GM12874 (cell line): ENCODE measurements around the gene TOR2A.

Source experiments
- TF ChIP-seq, protein P1 (sequence below): IDR thresholded peaks from 2 replicates; pipeline ENCODE4 v1.5.1; 2011; ENCODE audit warnings: low read depth, mild to moderate bottlenecking, control low read depth, low read length, moderate library complexity; ENCODE audit not compliant: insufficient read depth

TOR2A gene

DNA sequence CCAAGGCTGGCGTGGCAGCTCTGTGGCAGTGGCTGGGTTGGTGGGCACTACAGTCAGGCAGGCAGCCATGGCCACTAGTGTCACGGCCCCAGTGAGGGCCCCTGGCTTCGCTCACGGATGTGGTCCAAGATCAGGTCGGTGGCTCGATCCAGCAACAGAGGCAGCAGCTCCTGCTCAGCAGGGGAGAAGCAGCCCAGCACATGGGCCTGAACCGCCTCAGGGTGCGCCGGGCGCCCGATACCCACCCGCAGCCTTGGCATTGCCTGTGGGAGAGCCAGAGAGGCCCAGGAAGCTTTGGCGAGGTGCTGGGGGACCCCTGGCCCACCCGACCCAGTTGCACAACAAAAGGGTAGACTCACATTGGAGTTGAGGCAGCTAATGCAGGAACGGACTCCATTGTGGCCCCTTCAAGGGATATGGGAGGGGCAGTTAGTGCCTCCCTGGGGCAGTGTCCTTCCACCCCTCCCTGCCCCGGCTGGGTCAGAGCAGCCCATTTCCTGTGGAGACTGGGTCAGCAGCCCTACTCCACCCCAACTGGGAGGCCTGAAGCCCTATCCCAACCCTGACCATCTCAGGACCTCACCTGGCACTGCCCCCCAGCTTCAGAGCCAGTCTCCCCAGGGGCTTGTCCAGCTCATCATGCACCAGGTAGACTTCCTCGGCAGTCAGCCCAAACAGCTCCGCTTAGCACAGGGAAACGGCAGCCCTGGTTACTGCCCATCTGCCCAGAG is 20.9 kb downstream of the TOR2A start:
- TF ChIP-seq, protein P1, sequence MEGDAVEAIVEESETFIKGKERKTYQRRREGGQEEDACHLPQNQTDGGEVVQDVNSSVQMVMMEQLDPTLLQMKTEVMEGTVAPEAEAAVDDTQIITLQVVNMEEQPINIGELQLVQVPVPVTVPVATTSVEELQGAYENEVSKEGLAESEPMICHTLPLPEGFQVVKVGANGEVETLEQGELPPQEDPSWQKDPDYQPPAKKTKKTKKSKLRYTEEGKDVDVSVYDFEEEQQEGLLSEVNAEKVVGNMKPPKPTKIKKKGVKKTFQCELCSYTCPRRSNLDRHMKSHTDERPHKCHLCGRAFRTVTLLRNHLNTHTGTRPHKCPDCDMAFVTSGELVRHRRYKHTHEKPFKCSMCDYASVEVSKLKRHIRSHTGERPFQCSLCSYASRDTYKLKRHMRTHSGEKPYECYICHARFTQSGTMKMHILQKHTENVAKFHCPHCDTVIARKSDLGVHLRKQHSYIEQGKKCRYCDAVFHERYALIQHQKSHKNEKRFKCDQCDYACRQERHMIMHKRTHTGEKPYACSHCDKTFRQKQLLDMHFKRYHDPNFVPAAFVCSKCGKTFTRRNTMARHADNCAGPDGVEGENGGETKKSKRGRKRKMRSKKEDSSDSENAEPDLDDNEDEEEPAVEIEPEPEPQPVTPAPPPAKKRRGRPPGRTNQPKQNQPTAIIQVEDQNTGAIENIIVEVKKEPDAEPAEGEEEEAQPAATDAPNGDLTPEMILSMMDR: no peak

DNA sequence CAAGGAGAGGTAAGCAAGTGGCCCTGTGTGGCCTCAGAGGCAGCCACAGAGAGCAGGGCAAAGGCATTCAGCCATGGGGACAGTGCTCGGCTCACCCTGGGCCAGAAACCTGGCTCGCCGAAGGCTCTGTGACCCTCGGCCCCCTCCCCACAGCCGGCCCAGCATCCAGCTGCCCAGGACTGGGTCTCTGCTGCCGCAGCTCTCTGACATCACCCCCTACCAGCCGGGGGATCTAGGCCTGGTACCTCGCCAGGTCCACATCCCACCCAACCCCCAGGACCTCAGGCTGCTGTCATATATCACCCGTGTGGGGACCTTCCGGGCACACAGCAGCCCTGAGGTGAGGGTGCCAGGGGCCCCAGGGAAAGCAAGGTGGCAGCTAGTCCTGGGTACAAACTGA is 22.2 kb downstream of the TOR2A start:
- TF ChIP-seq, protein P1: no peak

DNA sequence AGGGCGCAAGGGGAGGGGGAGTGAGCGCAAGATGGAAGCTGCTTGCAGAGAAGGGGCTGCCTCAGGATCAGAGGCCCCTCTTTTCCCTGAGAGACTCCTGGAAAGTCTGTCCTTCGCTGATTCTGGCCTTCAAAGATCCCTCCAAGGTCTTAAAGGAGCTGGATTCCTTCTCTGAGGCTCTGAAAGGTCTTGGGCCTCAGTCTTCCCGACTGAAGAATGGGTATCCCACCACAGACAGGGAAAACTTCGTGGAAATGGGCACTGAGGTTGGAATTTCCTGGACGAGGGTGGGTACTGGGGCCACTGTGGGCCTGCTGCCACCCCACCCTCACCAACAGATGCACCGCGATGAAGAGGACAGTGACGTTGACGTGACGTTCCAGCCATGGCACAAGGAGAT is 22.7 kb downstream of the TOR2A start:
- TF ChIP-seq, protein P1: no peak

DNA sequence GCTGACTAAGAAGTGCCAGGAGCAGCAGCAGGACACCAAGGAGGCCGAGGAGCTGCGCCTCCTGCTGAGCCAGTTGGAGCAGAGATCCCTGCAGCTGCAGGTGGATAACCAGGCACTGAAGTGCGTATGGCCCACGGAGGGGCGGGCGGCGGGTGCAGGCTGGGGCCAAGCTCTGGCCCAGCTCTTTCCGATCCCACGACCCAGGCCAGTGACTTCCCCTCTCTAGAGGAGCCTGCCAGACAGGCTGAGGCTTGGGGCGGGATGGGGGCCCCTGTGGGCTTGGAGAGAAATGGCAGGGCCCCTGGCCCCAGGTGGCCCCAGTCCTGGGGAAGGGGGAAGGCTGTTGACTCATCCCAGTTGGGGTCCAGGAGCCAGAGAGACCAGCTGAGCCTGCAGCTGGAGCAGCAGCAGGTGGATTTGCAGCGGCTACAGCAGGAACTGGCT is 23.2 kb downstream of the TOR2A start:
- TF ChIP-seq, protein P1: no peak

DNA sequence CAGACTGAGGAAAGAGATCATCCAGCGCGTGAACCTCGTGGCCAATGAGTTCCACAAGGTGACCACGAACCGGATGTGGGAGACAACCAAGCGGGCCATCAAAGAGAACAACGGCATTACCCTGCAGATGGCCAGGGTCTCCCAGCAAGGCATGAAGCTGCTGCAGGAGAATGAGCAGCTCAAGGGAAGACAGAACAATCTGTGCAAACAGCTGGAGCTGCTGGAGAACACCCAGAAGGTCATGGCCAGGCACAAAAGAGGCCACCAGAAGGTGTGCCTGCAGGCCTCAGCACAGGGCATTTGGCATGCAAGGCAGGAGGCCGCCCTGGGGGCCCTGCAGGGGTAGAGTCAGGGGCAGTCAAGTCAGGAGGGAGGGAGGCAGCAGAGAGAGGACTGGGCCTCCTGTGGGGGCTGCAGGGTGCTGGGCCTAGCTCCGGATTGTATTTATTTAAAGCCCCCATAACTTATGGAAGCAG is 23.8 kb downstream of the TOR2A start:
- TF ChIP-seq, protein P1: no peak

DNA sequence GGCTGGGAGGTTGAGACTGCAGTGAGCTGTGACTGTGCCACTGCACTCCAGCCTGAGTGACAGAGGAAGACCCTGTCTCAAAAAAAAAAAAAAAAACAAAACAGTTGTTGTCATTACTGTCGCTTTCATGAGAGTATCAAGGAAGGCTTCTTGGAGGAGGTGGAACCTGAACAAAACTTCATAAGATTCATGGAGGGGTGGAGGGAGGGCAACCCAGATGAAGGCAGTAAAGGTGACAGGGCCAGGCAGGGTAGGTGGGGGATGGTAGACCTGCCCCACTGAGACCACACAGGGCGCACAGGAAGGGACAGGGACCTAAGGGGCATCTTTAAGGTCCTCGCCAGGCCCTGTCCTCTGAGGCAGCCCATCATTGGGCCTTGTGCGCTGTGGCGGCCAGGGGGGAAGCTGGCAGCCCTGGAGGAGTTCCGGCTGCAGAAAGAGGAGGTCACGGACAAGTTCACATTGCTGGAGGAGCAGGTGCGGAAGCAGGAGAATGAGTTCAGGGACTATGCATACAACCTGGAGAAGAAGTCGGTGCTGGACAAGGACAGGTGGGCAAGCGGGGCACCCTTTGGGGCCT is 24.8 kb downstream of the TOR2A start:
- TF ChIP-seq, protein P1: no peak

DNA sequence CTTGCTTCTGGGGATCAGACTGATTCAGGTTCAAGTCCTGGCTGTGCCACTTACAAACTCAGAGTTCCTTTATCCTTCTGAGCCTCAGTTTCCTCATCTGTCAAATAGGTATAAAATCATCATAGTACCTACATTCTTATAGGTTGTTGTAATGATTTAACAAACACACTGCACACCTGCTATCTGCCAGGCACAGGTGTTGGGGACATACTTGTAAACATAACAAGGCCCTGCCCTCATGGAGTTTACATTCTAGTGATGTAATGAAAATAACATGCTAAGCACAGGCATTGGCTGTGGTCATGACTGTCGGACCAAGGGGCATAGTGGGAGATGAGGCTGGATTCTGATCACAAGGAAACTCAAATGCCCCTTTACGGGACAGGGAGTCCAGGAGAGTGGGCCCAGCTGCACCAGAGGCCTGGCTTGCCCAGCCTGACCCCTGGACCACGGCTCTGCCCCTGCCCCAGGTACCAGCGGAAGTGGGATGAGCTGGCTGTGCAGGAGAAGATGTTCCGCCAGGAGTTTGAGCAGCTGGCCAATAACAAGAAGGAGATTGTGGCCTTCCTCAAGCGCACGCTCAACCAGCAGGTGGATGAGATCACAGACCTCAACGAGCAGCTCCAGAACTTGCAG is 26.0 kb downstream of the TOR2A start:
- TF ChIP-seq, protein P1: no peak
